ENCODE results near the gene RAB11A.

The RAB11A gene

DNA sequence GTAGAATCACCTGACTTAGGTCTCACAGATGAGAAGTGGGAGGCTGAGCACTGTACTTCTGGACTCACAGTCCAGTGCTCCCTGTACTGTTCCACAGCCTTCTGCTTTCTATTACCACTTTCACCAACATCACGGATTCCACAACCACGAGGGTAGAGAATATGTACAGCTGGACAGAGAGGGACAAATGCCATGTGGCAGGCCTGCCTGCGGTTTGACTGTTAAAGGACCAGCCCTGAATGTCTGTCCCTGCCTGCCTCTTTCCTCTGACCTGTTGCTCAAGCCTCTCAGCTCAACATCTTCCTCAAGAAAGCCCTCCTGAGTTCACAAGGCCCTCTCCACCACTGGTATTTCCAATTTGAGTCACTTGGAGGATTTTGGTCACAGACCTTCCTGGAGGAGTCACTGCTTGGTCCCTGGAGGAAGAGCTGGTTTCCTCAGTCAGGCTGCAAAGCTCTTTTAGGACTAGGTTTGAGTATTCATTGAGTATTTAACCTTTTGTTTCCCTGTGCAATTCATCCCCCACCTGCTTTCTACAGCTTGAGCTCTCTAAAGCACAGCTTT is 49.1 kb downstream of the RAB11A start:
- no peak for DNase-seq

DNA sequence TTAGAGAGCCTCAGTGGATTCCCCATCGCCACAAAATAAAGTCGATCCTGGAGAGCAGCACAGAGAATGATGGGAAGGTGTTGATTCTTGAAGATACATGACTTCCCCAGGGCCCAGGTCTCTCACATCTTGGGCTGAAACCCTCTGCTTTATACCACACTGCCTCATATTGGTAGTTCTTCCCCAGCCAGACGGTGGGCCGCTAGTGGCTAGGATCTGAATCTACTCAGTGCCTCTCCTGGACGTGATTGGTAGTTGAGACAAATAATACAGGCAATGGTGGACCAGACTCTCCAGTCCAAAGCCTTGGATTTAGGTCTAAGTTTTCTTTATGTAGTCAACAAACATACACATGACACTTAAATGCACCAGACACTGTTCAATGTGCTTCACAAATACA is 49.7 kb downstream of the RAB11A start:
- DNase-seq = no peak

DNA sequence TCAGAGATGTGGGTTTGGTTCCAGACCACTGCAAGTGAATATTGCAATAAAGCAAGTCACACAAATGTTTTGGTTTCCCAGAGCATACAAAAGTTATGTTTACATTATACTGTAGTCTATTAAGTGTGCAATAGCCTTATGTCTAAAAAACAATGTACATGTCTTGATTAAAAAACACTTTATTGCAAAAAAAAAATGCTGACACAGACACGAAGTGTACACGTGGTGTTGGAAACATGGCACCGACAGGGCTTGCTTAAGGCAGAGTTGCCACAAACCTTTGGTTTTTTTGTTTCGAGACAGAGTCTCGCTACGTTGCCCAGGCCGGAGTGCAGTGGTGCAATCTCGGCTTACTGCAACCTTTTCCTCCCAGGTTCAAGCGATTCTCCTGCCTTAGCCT is 50.1 kb downstream of the RAB11A start:
- no peak for DNase-seq

DNA sequence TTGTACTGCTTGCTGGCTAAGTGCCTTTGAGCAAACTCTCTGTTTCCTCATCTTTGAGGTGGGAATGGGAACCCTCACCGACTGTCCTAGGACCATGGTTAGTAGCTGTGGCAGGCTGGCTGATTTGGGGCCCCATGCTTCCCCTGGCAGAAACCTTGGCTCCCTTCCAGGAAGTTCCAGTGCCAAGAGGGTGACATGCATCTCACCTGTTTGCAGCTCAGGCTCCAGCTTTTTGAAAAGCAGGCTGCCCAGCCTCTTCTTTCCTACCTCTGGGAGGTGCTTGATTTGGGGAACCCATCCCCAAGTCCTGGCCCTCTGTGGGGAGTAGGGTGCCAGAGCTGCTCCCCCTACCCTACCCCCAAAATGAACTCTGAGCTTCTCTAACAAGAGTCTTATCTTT is 50.8 kb downstream of the RAB11A start:
- no peak for DNase-seq

DNA sequence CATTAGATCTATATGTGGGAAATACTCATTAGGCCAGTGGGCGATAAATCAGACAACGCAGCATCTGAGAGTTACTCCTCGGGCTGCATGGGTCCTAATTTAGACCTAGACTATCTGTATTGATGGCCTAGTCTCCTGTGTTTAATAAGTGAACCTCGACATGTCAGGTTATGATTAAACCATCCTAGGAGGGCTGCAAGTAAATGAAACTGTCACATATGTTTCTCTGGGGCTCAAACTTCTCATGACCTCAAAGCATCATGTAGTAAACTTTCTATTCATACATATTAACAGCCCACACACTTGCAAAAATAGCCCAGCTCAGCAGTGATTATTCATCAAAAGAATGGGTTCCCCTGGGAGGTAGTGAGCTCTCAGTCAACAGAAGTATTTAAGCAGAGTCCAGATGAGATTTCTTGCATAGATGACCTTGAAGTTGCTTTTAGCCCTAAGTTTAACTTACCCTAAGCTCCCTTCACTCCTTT is 51.6 kb downstream of the RAB11A start:
- DNase-seq = no peak

- DNase-seq = no peak
These were observed 52.5 kb downstream of the RAB11A start for GRCh38 chr15:65921780-65922179.

DNA sequence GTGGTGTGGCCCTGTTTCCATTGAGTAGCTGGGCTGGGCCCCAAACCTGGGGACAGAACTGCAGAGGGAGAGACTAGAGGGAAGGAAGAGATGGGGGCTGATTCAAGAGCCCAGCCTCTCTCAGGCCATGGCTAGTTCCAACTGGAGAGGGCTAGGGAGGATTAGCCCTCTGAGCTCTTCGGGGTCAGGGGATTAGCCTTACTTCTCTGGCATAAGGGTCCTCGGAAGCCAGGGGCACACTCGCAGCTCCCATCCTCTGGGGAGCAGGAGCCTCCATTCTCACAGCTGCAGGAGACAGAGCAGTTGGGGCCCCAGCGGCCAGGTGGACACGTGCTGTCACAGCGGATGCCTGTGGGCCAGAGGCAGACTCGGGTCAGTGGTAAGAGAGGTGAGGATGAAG is 53.3 kb downstream of the RAB11A start:
- no peak for DNase-seq

GRCh38 chr15:65923264-65923663 is 54.0 kb downstream of the RAB11A start:
- no peak for DNase-seq

DNA sequence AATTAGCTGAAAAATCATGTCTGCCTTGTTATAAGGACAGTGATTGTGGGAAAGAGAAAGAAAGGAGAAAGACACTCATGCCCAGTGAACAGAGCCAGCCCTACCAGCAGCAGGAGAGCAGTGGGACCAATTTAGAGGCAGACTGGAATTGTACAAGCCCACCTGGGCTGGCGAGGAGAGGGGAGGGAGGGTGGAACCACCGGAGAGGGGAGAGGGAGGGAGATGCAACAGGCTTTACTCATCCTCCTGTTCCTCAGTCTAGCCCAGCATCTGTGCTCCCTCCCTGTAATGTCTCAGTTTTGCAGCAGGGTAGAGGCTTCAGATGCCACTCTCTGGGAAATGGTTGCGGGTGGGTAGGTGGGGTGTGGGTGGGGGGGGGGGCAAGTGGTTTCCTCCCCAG is 54.7 kb downstream of the RAB11A start:
- DNase-seq = no peak

- no peak for DNase-seq
These were observed 56.0 kb downstream of the RAB11A start for GRCh38 chr15:65925338-65925737.

- DNase-seq = no peak
These were observed 57.2 kb downstream of the RAB11A start for GRCh38 chr15:65926459-65926858.

DNA sequence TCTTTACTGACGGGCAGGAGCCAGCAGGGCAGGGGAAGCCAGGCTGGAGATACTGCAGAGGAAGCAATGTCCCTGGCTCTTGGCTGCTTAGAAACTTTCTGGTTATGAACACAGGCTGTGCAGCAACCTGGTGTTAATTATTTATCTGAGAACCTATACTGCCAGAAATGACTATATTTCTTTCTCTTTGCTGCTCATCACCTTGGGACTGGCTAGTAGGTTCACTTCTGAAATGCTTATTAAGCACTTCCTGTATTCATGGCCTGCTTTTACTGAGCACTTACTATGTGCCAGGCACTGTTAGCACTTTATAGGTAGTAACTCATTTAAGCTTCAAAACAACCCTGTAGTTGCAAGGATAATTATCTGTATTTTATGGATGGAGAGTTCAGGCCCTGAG is 57.6 kb downstream of the RAB11A start:
- DNase-seq = no peak

GRCh38 chr15:65927545-65927944 is 58.3 kb downstream of the RAB11A start:
- no peak for DNase-seq

GRCh38 chr15:65929573-65929972 is 60.3 kb downstream of the RAB11A start:
- no peak for DNase-seq

GRCh38 chr15:65930134-65930533 is 60.8 kb downstream of the RAB11A start:
- DNase-seq = peak; percentile 90

DNA sequence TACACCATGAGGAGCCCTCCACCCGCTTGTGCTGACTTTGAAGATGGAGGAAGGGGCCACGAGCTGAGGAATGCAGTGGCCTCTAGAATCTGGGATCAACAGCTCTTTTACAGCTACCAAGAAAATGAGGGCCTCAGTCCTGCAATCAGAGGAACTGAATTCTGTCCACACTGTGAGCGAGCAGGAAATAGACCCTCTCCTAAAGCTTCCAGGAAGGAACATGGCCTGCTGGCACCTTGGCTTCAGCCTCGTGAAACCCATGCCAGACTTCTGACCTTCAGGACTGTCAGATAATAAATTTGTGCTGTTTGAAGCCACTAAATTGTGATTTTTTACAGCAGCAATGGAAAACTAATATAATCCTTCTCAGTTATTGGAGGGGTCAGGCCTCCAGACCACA is 61.9 kb downstream of the RAB11A start:
- no peak for DNase-seq

GRCh38 chr15:65935391-65935790 is 66.1 kb downstream of the RAB11A start:
- DNase-seq = no peak

DNA sequence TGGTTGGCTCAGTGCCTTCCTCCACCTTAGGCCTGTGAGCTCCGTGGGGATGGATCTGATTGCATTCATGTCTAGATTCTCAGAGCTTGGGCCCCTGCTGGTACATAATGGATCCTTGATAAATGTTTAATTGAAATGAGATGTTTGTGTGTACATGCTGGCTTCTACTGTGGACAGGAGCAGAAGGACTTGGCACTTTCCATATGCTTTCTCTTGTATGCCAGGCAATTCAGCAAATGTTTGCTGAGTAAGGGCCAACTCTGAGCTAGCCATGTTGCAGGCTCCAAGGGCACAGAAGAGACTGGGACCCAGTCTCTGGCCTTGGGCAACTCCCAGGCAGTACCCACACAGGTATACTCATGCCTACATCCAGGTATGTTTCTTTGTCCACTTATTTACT is 67.0 kb downstream of the RAB11A start:
- DNase-seq = peak; percentile 42

GRCh38 chr15:65937054-65937453 is 67.8 kb downstream of the RAB11A start:
- no peak for DNase-seq

DNA sequence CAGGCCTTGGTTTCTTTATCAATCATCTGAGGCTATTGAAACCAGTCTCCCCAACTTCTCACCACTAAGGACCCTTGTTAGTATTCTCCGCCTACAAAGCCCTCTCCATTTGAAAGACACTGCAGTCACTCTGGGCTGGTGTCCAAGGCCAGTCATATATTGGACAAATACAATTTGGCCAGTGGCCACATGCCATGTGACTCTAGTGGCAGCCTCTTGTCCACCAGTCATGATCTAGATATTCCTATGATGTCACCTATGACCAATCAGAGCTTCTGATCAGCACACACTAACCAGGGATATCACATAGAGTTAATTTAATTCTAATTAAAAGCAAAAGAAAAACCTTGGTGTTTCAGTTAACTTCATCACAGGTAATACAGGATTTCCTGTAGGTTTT is 68.2 kb downstream of the RAB11A start:
- no peak for DNase-seq

GRCh38 chr15:65938604-65939003 is 69.3 kb downstream of the RAB11A start:
- DNase-seq = no peak

DNA sequence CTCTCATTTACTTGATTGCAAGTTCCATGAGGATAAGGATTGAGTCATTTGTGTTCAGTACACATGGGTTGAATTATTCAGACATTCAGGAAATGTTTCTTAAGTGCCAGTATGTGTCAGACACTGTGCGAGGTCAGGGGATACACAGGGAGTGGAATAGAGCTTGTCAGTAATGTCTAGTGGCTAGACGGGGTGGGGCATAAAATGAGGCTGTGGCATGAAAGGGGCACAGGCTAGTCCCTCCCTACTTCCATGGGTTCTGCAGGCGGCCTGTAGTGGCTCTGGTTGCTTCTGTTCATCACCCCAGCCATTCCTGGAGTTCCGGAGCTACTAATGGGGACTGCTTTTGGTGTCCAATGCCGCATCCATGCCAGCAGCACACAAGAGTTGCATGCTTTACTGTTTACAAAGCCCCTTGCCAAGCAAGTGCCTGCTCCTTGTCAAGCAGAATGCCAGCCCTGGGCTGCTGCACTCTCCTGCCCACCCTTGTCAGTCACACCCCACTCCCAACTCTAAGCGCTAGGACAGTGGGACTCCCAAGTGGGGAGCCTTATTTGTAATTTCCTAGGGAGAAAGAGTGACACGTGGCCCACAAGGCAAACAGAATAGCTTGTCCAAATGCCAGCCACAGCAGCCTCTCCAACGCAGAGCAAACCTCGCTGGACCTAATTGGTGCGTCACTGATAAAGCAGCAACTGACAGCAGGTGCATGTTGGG is 70.8 kb downstream of the RAB11A start:
- DNase-seq = peak; percentile 69

DNA sequence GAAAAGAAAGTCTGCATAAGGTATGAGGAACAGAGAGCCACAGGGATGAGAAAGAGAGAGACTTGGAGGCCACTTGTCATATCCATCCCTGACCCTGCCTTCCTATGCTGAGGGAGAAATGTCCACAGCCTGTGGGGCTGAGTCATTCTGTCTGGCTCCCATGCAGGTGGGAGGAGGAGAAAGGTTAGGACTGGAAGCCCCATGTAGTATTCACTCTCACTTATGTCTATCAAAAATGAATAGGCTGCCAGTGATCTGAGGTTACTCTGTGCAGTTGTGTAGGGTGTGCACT is 71.3 kb downstream of the RAB11A start:
- DNase-seq = no peak

Data from NCI-H146 (cell line).